ENCODE data around the gene GNB1. TPM values are rescaled to one million over a fixed set of nuclear protein-coding genes. Genes with fewer than 3 reads are reported as not detected.

GNB1 gene
- total RNA-seq, 1 donor from 2014 or later, result 327 TPM

GRCh38 chr1:1833916-1834325 lies 57.0 kb downstream of the GNB1 start:
- Mint-ChIP-seq H3K27ac (no peak overlapping the region), H3K4me3 (ENCODE audit: low read depth) (no peak overlapping the region), H3K4me1 (ENCODE audit: low read depth) (peaks cover 10% of the 10 kb centered on the region)

GRCh38 chr1:1833456-1833855 lies 57.4 kb downstream of the GNB1 start:
- Mint-ChIP-seq H3K27me3 (no peaks in the 10 kb centered on the region), H3K9me3 (ENCODE audit: low read depth) (no peaks in the 10 kb centered on the region), H3K4me3 (ENCODE audit: low read depth) (no peak overlapping the region), H3K36me3 (ENCODE audit: insufficient read depth) (peaks cover 16% of the 10 kb centered on the region), H3K4me1 (ENCODE audit: low read depth) (peaks cover 10% of the 10 kb centered on the region), H3K27ac (peak overlapping the region; percentile 8)
- no peak for DNase-seq (ENCODE audit: low spot score, unreplicated experiment)
- no peak for TF ChIP-seq CTCF (IDR thresholded peaks at IDR 0.05; ENCODE audit: unreplicated experiment)

More at GRCh38 chr1:1833916-1834325, 57.0 kb downstream of the GNB1 start:
- TF ChIP-seq CTCF (IDR thresholded peaks at IDR 0.05; ENCODE audit: unreplicated experiment), result no peak
- no peaks in the 10 kb centered on the region for H3K9me3 Mint-ChIP-seq (ENCODE audit: low read depth)
- no peak for DNase-seq (ENCODE audit: low spot score, unreplicated experiment)
- no peaks in the 10 kb centered on the region for H3K27me3 Mint-ChIP-seq
- peaks cover 19% of the 10 kb centered on the region for H3K36me3 Mint-ChIP-seq (ENCODE audit: insufficient read depth)

- Mint-ChIP-seq H3K27me3 (no peaks in the 10 kb centered on the region), H3K9me3 (ENCODE audit: low read depth) (no peaks in the 10 kb centered on the region), H3K36me3 (ENCODE audit: insufficient read depth) (peaks cover 16% of the 10 kb centered on the region), H3K4me3 (ENCODE audit: low read depth) (no peak overlapping the region), H3K27ac (peak overlapping the region; percentile 8), H3K4me1 (ENCODE audit: low read depth) (peaks cover 10% of the 10 kb centered on the region)
- no peak for DNase-seq (ENCODE audit: low spot score, unreplicated experiment)
- TF ChIP-seq CTCF (IDR thresholded peaks at IDR 0.05; ENCODE audit: unreplicated experiment), result no peak
These were observed 58.1 kb downstream of the GNB1 start for GRCh38 chr1:1832820-1833219.

GRCh38 chr1:1832166-1832565 lies 58.7 kb downstream of the GNB1 start:
- no peaks in the 10 kb centered on the region for H3K9me3 Mint-ChIP-seq (ENCODE audit: low read depth)
- H3K27ac Mint-ChIP-seq, result peak overlapping the region; percentile 82
- no peaks in the 10 kb centered on the region for H3K27me3 Mint-ChIP-seq
- H3K4me1 Mint-ChIP-seq (ENCODE audit: low read depth), result peaks cover 10% of the 10 kb centered on the region
- TF ChIP-seq CTCF (IDR thresholded peaks at IDR 0.05; ENCODE audit: unreplicated experiment), result no peak
- no peak overlapping the region for H3K4me3 Mint-ChIP-seq (ENCODE audit: low read depth)
- no peak for DNase-seq (ENCODE audit: low spot score, unreplicated experiment)
- peaks cover 14% of the 10 kb centered on the region for H3K36me3 Mint-ChIP-seq (ENCODE audit: insufficient read depth)

GRCh38 chr1:1827089-1827848 lies 63.6 kb downstream of the GNB1 start:
- DNase-seq (ENCODE audit: low spot score, unreplicated experiment), result no peak
- no peak for TF ChIP-seq CTCF (IDR thresholded peaks at IDR 0.05; ENCODE audit: unreplicated experiment)
- Mint-ChIP-seq H3K36me3 (ENCODE audit: insufficient read depth) (peaks cover 16% of the 10 kb centered on the region), H3K9me3 (ENCODE audit: low read depth) (no peaks in the 10 kb centered on the region), H3K27me3 (no peaks in the 10 kb centered on the region), H3K4me3 (ENCODE audit: low read depth) (no peak overlapping the region), H3K27ac (no peak overlapping the region), H3K4me1 (ENCODE audit: low read depth) (peaks cover 3% of the 10 kb centered on the region)

Measured in progenitor cell of endocrine pancreas (in vitro differentiated cells).